Bronchial epithelial cell (primary cell): ENCODE data around the gene GSG1. TPM values are rescaled to one million over a fixed set of nuclear protein-coding genes. Genes with fewer than 3 reads are reported as not detected.
A peak's percentile ranks its signal among the peaks of the same experiment; 100 is the strongest.

ENCODE experiments used
- DNase-seq: peaks from one replicate; pipeline ENCODE4 v3.0.0-alpha.2; 2010; ENCODE audit warnings: low read depth
- FAIRE-seq: peaks from 2 replicates; lab custom pipeline; 2011; peaks lifted over from hg19 to GRCh38; lab: Jason Lieb, UNC
- H3K27me3 ChIP-seq: 2 replicates; pipeline ENCODE4 v1.5.1; 2011; ENCODE audit warnings: low read length; ENCODE audit not compliant: control insufficient read depth, insufficient read depth
- H3K36me3 ChIP-seq: 2 replicates; pipeline ENCODE4 v1.5.1; 2011; ENCODE audit warnings: low read length; ENCODE audit not compliant: control insufficient read depth, insufficient read depth
- H3K4me3 ChIP-seq: 2 replicates; pipeline ENCODE4 v1.5.1; 2011; ENCODE audit warnings: mild to moderate bottlenecking, low read depth, low read length, control low read depth
- total RNA-seq: library from RNA; depleted of rRNA; stranded (reverse); fragments of >200 nt; gene quantifications from 2 replicates; pipeline ENCODE4 v1.2.1, GENCODE V29; 2014
- TF ChIP-seq, protein P1 (sequence below): IDR thresholded peaks from 2 replicates; pipeline ENCODE4 v1.5.1; 2011; ENCODE audit warnings: mild to moderate bottlenecking, moderate library complexity, low read length, control low read depth, inconsistent platforms; ENCODE audit not compliant: insufficient read depth, severe bottlenecking

GSG1 gene
- total RNA-seq, 1 donor from 2014 or later, result not detected

DNA sequence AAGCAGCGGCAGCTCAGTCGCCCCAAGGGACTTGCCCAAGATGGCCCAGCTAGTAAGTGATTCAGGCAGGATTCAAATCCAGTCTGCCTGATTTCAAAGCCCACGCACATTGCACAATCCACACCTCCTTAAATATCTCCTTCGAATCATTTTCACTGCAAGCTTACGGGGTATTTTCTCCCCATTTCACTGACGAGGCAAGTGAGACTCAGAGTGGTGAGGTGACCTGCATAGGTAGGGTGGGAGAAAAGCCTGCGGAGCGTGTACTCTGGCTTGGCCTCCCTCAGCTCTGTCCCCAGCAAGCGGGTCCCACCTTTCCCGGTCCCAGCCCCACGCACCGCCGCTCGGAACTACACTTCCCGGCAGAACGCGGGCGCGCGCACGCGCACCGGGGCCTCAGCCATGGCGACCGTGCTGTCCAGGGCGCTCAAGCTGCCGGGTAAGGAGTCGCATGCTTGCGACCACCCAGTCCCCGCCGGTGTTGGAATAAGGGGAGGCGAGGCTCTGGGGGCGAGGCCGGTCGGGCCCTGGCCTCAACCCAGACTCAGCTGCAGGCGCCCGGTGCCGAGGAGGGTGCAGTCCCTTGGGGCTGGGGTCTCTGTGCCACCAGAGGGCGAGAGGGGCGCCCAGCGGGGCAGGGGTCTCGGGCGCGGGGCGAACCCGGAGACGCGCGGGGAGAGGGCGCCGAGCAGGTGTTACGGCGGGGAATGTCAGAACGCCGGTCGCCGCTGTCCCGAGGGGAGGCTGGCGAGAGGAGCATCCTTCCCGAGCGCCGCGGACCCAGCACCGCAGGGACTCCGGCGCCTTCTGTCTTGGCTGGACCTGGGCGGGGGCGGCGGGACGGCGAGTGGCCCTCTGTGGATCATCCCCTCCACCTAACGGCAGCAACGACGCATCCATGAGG, 59.2 kb downstream of the GSG1 start, which contains the start of gene FAM234B:
FAM234B (plus strand) TSS at position 380 of the 904 bp plus-strand sequence; CDS start at position 403, 23 bp downstream.
- no peaks in the 10 kb centered on the region for H3K27me3 ChIP-seq
- DNase-seq, result peak; percentile 83
- no peaks in the 10 kb centered on the region for H3K36me3 ChIP-seq
- peak within 1 kb of the TSS; percentile 76 for H3K4me3 ChIP-seq
- TF ChIP-seq, protein P1, sequence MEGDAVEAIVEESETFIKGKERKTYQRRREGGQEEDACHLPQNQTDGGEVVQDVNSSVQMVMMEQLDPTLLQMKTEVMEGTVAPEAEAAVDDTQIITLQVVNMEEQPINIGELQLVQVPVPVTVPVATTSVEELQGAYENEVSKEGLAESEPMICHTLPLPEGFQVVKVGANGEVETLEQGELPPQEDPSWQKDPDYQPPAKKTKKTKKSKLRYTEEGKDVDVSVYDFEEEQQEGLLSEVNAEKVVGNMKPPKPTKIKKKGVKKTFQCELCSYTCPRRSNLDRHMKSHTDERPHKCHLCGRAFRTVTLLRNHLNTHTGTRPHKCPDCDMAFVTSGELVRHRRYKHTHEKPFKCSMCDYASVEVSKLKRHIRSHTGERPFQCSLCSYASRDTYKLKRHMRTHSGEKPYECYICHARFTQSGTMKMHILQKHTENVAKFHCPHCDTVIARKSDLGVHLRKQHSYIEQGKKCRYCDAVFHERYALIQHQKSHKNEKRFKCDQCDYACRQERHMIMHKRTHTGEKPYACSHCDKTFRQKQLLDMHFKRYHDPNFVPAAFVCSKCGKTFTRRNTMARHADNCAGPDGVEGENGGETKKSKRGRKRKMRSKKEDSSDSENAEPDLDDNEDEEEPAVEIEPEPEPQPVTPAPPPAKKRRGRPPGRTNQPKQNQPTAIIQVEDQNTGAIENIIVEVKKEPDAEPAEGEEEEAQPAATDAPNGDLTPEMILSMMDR, result peak; percentile 8
- FAIRE-seq, result no peak

DNA sequence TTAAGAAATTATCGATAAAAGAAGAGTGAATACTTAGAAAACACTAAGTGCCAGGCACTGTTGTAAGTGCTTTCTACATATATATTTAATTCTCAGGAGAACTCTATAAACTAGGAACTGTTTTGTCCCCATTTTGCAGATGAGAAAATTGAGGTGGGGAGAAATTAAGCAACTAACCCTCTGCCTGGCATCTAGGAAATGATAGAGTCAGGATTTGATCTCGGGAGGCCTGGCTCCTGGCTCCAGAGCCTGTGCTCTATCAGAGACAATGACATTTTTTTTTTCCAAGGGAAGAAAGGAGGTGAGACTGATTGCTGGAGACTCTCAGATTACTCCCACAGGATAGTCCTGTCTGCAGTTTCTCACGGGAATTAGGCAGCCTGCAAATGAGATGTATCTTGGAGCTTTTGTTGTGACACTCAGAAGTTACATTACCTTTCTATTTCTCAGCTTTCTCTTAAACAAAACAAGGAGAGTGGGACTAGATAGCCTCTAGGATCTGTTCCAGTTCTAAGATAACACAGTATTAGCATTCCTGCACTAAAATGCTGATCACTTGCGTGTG, 60.7 kb downstream of the GSG1 start:
- Histone ChIP-seq H3K4me3 (no peak overlapping the region), H3K27me3 (no peaks in the 10 kb centered on the region), H3K36me3 (no peaks in the 10 kb centered on the region)
- DNase-seq, result no peak
- FAIRE-seq, result no peak
- TF ChIP-seq, protein P1, result no peak

DNA sequence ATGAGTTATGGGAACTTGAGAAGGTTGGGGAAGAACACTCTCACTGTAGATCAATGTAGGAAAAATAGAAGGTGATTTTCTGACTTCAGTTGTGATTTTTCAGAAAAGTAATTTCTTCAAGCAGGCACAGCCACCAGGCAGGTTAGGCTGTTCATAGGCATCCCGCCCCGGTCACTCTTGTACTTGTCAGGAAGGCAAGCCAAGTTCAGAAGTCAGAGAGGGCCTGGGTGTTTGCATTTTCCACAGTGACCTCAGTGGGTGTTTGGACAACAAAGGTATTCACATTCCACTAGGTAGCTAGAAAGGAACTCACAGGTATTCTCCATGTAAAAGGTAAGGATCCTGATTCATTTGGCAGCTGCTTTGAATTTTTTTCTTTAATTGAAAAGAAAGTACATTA, 62.2 kb downstream of the GSG1 start:
- DNase-seq (no peak), FAIRE-seq (no peak)
- Histone ChIP-seq H3K27me3 (no peaks in the 10 kb centered on the region), H3K36me3 (no peaks in the 10 kb centered on the region), H3K4me3 (no peak overlapping the region)
- TF ChIP-seq, protein P1, result no peak

DNA sequence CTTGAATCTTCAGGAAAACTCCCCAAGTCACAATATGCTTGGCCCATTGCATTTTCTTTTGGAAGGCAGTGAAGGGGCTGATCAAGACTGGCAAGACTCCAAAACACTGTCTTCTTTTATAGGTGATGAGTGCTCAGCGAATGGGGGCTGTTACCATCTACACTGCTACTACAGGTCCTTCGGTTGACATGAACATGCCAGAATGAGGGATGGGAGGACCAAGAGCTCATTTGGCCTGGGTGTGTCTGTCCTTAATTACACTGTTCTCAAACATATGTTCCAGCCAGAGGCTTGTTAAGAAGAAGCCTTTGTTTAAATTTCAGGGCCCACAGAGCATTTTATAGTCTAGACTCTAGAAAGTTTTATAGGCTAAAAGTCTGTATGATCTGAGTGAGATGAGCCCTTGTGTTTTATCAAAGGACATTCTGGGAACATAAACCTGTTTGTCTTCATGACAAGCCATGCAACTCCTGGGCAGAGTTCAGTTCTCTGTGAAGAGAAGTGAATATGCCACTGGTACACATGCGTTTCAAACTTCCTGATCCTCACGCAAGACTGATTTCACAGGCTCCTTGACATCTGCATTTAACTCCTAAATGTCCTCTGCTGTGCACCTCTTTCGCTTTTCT, 64.0 kb downstream of the GSG1 start:
- Histone ChIP-seq H3K27me3 (no peaks in the 10 kb centered on the region), H3K4me3 (no peak overlapping the region), H3K36me3 (no peaks in the 10 kb centered on the region)
- TF ChIP-seq, protein P1, result no peak
- no peak for FAIRE-seq
- DNase-seq, result no peak

DNA sequence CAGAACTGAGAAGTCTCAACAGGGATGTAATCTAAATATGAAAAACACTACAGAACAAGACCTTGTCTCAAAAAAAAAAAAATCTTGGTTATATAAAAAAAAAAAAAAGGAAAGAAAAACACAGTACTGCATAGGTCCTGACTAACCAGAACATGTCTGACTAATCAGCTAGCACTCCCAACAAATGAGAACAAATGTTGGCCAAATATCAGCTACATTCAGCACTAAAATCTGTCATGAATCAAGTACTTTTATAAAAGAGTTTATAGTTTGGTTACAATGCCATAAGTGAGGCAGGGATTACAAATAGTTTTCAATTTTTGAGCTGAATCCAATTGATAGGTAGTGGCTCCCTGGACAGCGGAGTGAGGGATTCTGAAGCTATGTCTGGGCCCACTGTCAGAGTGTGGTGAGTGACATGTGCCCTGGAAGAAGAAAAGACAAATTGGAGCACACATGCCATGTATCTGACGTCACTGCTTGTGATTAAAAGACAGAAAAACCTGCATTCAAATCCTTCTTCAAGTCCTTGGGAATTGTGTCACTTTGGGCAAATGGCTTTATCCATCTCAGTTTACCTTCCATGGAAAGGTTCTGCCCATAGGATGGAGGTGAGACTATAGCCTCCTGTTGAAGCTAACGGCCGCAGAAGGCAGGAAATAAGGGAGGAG, 64.8 kb downstream of the GSG1 start:
- Histone ChIP-seq H3K36me3 (no peaks in the 10 kb centered on the region), H3K4me3 (no peak overlapping the region), H3K27me3 (no peaks in the 10 kb centered on the region)
- FAIRE-seq (no peak), DNase-seq (peak; percentile 49)
- TF ChIP-seq, protein P1, result no peak
